HepG2 (cell line): Measurements from ENCODE around the gene FANCE. TPM values are rescaled to one million over a fixed set of nuclear protein-coding genes. Genes with fewer than 3 reads are reported as not detected.

Experiments
- ATAC-seq: fragments of 200-7000 bp; cut with Tn5 transposase; 3 replicates; pipeline ENCODE4 v1.9.1; 2020; ENCODE audit warnings: mild to moderate bottlenecking, moderate library complexity
- BruUV-seq: library from RNA; stranded (reverse); fragments of 400-500 nt; replicated peaks from 2 replicates; lab custom pipeline; 2021; lab: Mats Ljungman, UMichigan
- CTCF ChIA-PET: fragments of 300-600 bp; formaldehyde crosslinking; extraction: SDS; loops from one replicate; lab custom pipeline; 2021; ENCODE audit warnings: low total read pairs, inconsistent platforms, low intra/inter-chr PET ratio; lab: Yijun Ruan, JAX
- POLR2A ChIA-PET: fragments of 350-600 bp; sonication (Branson Sonifier 250); formaldehyde crosslinking; loops from one replicate; lab custom pipeline; 2020; ENCODE audit warnings: antibody characterized with exemption, inconsistent platforms; lab: Yijun Ruan, JAX
- DNase-seq: peaks from one replicate; pipeline ENCODE4 v3.0.0-alpha.2; 2015; ENCODE audit warnings: low spot score
- FAIRE-seq: peaks from 3 replicates; lab custom pipeline; 2011; peaks lifted over from hg19 to GRCh38; lab: Jason Lieb, UNC
- H2AFZ ChIP-seq: one replicate; pipeline ENCODE4 v1.6.1; 2011; ENCODE audit warnings: low read length, inconsistent platforms
- H3K27ac ChIP-seq: fragments of 300-600 bp; 3 replicates; pipeline ENCODE4 v1.8.0; 2011; ENCODE audit warnings: mixed run types, mild to moderate bottlenecking, mixed read lengths, low read length, inconsistent platforms; ENCODE audit not compliant: insufficient read depth; ENCODE audit errors: extremely low read length
- H3K27me3 ChIP-seq, 2 experiments: fragments of 200-600 bp in 1 of 2; 2 replicates in 1 of 2; 3 replicates in 1 of 2; pipeline versions ENCODE4 v1.6.0 to v1.8.0; 2011; ENCODE audit warnings: low read length in 2 of 2, mild to moderate bottlenecking in 2 of 2, moderate library complexity in 2 of 2, inconsistent platforms in 1 of 2; ENCODE audit not compliant: insufficient read depth in 2 of 2, control insufficient read depth in 1 of 2
- H3K36me3 ChIP-seq, 2 experiments: fragments of 200-600 bp in 1 of 2; replicated peaks in 1 of 2; 2 replicates in 1 of 2; 3 replicates in 1 of 2; pipeline versions ENCODE4 v1.5.1 to v1.8.0; 2011; ENCODE audit warnings: low read length in 2 of 2, inconsistent platforms in 1 of 2; ENCODE audit not compliant: insufficient read depth in 2 of 2, control insufficient read depth in 1 of 2
- H3K4me1 ChIP-seq: 2 replicates; pipeline ENCODE4 v1.5.1; 2012; ENCODE audit warnings: low read length, inconsistent platforms; ENCODE audit not compliant: insufficient read depth
- H3K4me2 ChIP-seq: 2 replicates; pipeline ENCODE4 v1.6.0; 2011; ENCODE audit warnings: low read depth, low read length, inconsistent platforms
- H3K4me3 ChIP-seq, 3 experiments: fragments of 200-600 bp in 1 of 3; sonication (generic), shearing (Covaris generic) in 1 of 3; replicated peaks in 1 of 3; 2 replicates each; pipeline ENCODE4 v1.5.1; 2011 to 2016; ENCODE audit warnings: low read length in 3 of 3, inconsistent platforms in 2 of 3, low read depth in 2 of 3, mild to moderate bottlenecking in 2 of 3, control low read depth in 1 of 3, mixed read lengths in 1 of 3; ENCODE audit not compliant: insufficient read depth in 1 of 3
- H3K79me2 ChIP-seq: one replicate; pipeline ENCODE4 v1.6.1; 2011; ENCODE audit warnings: low read length, inconsistent platforms; ENCODE audit not compliant: insufficient read depth
- H3K9ac ChIP-seq: 2 replicates; pipeline ENCODE4 v1.6.0; 2011; ENCODE audit warnings: mild to moderate bottlenecking, low read depth, low read length, inconsistent platforms; ENCODE audit not compliant: insufficient read depth
- H3K9me3 ChIP-seq: 2 replicates; pipeline ENCODE4 v1.5.1; 2012; ENCODE audit warnings: mild to moderate bottlenecking, low read length
- H4K20me1 ChIP-seq: 2 replicates; pipeline ENCODE4 v1.6.0; 2011; ENCODE audit warnings: inconsistent platforms, mild to moderate bottlenecking, low read length, moderate library complexity; ENCODE audit not compliant: insufficient read depth
- ATAD3A ChIP-seq: sonication (generic); formaldehyde crosslinking; IDR thresholded peaks from 2 replicates; pipeline ENCODE4 v1.4.0; 2020; ENCODE audit warnings: missing genetic modification reagents
- CBX1 ChIP-seq: IDR thresholded peaks from one replicate; pipeline ENCODE4 v1.6.1; 2016; ENCODE audit warnings: antibody characterized with exemption, low read depth
- ESRRA ChIP-seq: sonication (generic); formaldehyde crosslinking; IDR thresholded peaks from 2 replicates; pipeline ENCODE4 v1.5.1; 2020; ENCODE audit warnings: mild to moderate bottlenecking, low read depth, missing genetic modification reagents
- HHEX ChIP-seq: IDR thresholded peaks from 2 replicates; pipeline ENCODE4 v1.6.1; 2016; ENCODE audit warnings: control low read depth
- ISX ChIP-seq: sonication (generic); formaldehyde crosslinking; conservative IDR thresholded peaks from 2 replicates; pipeline ENCODE4 v1.5.0; 2020; ENCODE audit warnings: missing genetic modification reagents
- KDM2A ChIP-seq: sonication (generic); formaldehyde crosslinking; IDR thresholded peaks from 2 replicates; pipeline ENCODE4 v1.4.0; 2020; ENCODE audit warnings: low read depth, missing genetic modification reagents, borderline replicate concordance
- MEF2D ChIP-seq: sonication (generic); formaldehyde crosslinking; IDR thresholded peaks from 2 replicates; pipeline ENCODE4 v1.5.1; 2020; ENCODE audit warnings: mild to moderate bottlenecking, missing genetic modification reagents
- NR2F2 ChIP-seq: IDR thresholded peaks from 2 replicates; pipeline ENCODE4 v1.6.1; 2012; ENCODE audit warnings: low read depth, inconsistent platforms, borderline replicate concordance
- SALL2 ChIP-seq: sonication (generic); formaldehyde crosslinking; IDR thresholded peaks from 2 replicates; pipeline ENCODE4 v1.8.1; 2023; ENCODE audit warnings: mild to moderate bottlenecking, missing genetic modification reagents, inconsistent platforms
- TBX2 ChIP-seq: sonication (generic); formaldehyde crosslinking; IDR thresholded peaks from 2 replicates; pipeline ENCODE4 v1.5.0; 2020; ENCODE audit warnings: missing genetic modification reagents, mild to moderate bottlenecking, borderline replicate concordance
- ZNF253 ChIP-seq: sonication (generic); formaldehyde crosslinking; IDR thresholded peaks from 2 replicates; pipeline ENCODE4 v1.8.0; 2022; ENCODE audit warnings: mild to moderate bottlenecking, missing genetic modification reagents, borderline replicate concordance
- ZNF549 ChIP-seq: sonication (generic); formaldehyde crosslinking; IDR thresholded peaks from 2 replicates; pipeline ENCODE4 v1.5.0; 2020; ENCODE audit warnings: missing genetic modification reagents
- ZSCAN29 ChIP-seq: sonication (generic); formaldehyde crosslinking; conservative IDR thresholded peaks from 2 replicates; pipeline ENCODE4 v1.4.0; 2020; ENCODE audit warnings: mild to moderate bottlenecking, missing genetic modification reagents
- WGBS: methylation state at CpG from one replicate; pipeline ENCODE4 v1.1.6; 2017; ENCODE audit warnings: low lambda C conversion rate; 5-methylcytosine and 5-hydroxymethylcytosine counted together
- in situ Hi-C: cut with HindIII; loops from 2 replicates; pipeline ENCODE4 v1.10.0; 2017; ENCODE audit warnings: low pct_unique_long_range_greater_than_20kb; ENCODE audit not compliant: extremely low pct_ligation_motif_present
- intact Hi-C: fragments of 100-400 bp; cut with micrococcal nuclease; formaldehyde crosslinking; loops from one replicate; pipeline ENCODE4 v1.10.0; 2022; ENCODE audit not compliant: unreplicated experiment
- polyA plus RNA-seq, 8 experiments: library from polyadenylated mRNA; depleted of rRNA in 3 of 8; stranded (reverse) in 7 of 8; unstranded in 1 of 8; fragments of >200 nt; fragmentation: Illumina TruSeq in 4 of 8; extraction: Trizol in 4 of 8; gene quantifications; 2 replicates each; pipeline versions ENCODE4 v1.2.1 to v1.2.3, GENCODE V29; 2011 to 2016; ENCODE audit warnings: low read depth in 4 of 8, missing spikeins in 1 of 8, mixed read lengths in 1 of 8; ENCODE audit not compliant: insufficient read depth in 1 of 8
- total RNA-seq, 5 experiments: library from RNA; depleted of rRNA; stranded (reverse); fragments of >200 nt; fragmentation: Illumina TruSeq; extraction: Trizol; gene quantifications; 2 replicates each; pipeline ENCODE4 v1.2.3, GENCODE V29; 2016; ENCODE audit warnings: low read depth in 1 of 5
- TF ChIP-seq, protein P1 (sequence below): sonication (generic); formaldehyde crosslinking; IDR thresholded peaks from 2 replicates; pipeline ENCODE4 v1.5.0; 2020; ENCODE audit warnings: missing genetic modification reagents, mild to moderate bottlenecking, borderline replicate concordance
- TF ChIP-seq, protein P2 (sequence below): sonication (generic); formaldehyde crosslinking; IDR thresholded peaks from 2 replicates; pipeline ENCODE4 v1.5.1; 2020; ENCODE audit warnings: mild to moderate bottlenecking, missing genetic modification reagents
- TF ChIP-seq, protein P3 (sequence below): IDR thresholded peaks from 2 replicates; pipeline ENCODE4 v1.6.1; 2012; ENCODE audit warnings: low read depth, low read length, improper control_type of control experiment

The FANCE gene
- total and polyA plus RNA-seq, 2 of the 13 experiments (the other 11 are each of a cell fraction or from before 2014, with no cell fraction given): 7.1 to 11.2 TPM

DNA sequence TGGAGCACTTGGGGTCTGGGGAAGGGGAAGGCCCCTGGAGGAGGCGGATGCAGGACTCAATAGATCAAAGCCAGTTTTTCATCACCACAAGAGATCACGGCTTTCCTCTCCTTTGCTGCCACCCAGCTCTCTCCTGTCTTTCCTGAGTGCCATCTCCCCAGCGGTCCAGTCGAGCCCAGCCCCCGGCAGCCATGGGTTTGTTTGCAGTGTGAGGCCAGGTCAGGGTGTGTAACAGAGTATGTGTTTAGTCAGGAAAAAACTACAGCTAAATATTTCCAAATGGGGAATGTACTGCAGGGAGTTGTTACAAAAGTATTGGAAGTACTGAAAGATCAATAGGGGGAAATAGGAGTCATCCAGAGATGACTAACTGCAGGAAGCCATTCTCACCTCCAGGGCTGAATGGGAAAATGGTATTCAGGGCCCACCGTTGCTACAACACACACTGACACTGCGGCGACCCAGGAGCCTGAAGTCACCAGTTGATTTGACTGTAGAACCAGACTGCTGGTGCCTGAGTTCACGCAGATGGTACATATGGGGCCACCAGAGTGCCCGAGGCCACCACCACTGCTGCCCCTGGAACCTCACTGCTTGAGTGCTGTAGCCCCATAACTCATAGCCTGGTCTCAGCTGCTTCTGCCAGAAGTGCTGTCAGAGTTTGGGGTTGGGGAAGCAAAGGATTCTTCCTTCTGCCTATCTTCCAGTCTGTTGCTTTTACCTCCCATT, 23.6 kb upstream of the FANCE start:
- ATAC-seq (peak; percentile 92), FAIRE-seq (peak; percentile 64), DNase-seq (peak; percentile 82)
- Histone ChIP-seq H3K9me3 (peaks cover 9% of the 10 kb centered on the region), H3K4me1 (peaks cover 33% of the 10 kb centered on the region), H4K20me1 (no peaks in the 10 kb centered on the region), H3K79me2 (no peaks in the 10 kb centered on the region), H2AFZ (no peak overlapping the region), H3K36me3 (peaks cover 0 to 10% of the 10 kb centered on the region in 2 experiments; a peak in 2 of 5 replicates), H3K4me3 (peak overlapping the region in 1 of 3 experiments; percentile 25; a peak in 2 of 6 replicates), H3K27ac (peak overlapping the region; percentile 37), H3K4me2 (peak overlapping the region; percentile 58), H3K9ac (peak overlapping the region; percentile 38; the same call in 1 of the 2 replicates), H3K27me3 (no peaks in the 10 kb centered on the region)
- 11% methylated on average over 7 of the region's 10 CpGs for WGBS
- POLR2A ChIA-PET: interaction anchor here (0.7 to 2.3 kb wide), 7 partner anchors 9 to 86 kb away, joined by 3 to 13 read pairs (median 4); partner anchors contain the start of genes FANCE and PPARD
- no TSS peak for BruUV-seq
- intact Hi-C loops: no loop called here
- in situ Hi-C loops: no loop called here
- CTCF ChIA-PET: interaction anchor here (0.8 kb wide), 1 partner anchor 13 kb away, joined by 3 read pairs; no protein-coding TSS in a partner anchor
- TF ChIP-seq, protein P1, sequence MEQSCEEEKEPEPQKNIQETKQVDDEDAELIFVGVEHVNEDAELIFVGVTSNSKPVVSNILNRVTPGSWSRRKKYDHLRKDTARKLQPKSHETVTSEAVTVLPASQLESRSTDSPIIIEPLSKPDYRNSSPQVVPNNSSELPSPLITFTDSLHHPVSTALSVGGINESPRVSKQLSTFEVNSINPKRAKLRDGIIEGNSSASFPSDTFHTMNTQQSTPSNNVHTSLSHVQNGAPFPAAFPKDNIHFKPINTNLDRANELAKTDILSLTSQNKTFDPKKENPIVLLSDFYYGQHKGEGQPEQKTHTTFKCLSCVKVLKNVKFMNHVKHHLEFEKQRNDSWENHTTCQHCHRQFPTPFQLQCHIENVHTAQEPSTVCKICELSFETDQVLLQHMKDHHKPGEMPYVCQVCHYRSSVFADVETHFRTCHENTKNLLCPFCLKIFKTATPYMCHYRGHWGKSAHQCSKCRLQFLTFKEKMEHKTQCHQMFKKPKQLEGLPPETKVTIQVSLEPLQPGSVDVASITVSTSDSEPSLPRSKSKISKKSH (CRISPR knock-in tag): peak; percentile 40; the same call in 1 of the 2 replicates
- TF ChIP-seq ATAD3A (CRISPR knock-in tag) (no peak), SALL2 (no peak), ZSCAN29 (CRISPR knock-in tag) (peak; percentile 54; the same call in 1 of the 2 replicates), MEF2D (CRISPR knock-in tag) (peak; percentile 66; the same call in 1 of the 2 replicates), ZNF549 (CRISPR knock-in tag) (no peak), HHEX (CRISPR knock-in tag) (peak; percentile 76; the same call in 1 of the 2 replicates), ISX (CRISPR knock-in tag) (no peak), TBX2 (CRISPR knock-in tag) (peak; percentile 81), KDM2A (CRISPR knock-in tag) (peak; percentile 39; the same call in 1 of the 2 replicates), ESRRA (CRISPR knock-in tag) (no peak), CBX1 (no peak), NR2F2 (peak; percentile 70), ZNF253 (CRISPR knock-in tag) (no peak)
- TF ChIP-seq, protein P2, sequence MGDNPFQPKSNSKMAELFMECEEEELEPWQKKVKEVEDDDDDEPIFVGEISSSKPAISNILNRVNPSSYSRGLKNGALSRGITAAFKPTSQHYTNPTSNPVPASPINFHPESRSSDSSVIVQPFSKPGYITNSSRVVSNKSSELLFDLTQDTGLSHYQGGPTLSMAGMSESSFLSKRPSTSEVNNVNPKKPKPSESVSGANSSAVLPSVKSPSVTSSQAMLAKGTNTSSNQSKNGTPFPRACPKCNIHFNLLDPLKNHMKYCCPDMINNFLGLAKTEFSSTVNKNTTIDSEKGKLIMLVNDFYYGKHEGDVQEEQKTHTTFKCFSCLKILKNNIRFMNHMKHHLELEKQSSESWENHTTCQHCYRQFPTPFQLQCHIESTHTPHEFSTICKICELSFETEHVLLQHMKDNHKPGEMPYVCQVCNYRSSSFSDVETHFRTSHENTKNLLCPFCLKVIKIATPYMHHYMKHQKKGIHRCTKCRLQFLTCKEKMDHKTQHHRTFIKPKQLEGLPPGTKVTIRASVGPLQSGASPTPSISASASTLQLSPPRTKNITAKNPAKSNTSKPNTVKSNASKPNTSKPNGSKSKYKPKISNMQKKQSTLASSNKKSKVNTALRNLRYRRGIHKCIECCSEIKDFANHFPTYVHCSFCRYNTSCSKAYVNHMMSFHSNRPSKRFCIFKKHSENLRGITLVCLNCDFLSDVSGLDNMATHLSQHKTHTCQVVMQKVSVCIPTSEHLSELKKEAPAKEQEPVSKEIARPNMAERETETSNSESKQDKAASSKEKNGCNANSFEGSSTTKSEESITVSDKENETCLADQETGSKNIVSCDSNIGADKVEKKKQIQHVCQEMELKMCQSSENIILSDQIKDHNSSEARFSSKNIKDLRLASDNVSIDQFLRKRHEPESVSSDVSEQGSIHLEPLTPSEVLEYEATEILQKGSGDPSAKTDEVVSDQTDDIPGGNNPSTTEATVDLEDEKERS (CRISPR knock-in tag): 0 out of 2 replicates have a peak, but pooled peaks have one; percentile 31
- TF ChIP-seq, protein P3, sequence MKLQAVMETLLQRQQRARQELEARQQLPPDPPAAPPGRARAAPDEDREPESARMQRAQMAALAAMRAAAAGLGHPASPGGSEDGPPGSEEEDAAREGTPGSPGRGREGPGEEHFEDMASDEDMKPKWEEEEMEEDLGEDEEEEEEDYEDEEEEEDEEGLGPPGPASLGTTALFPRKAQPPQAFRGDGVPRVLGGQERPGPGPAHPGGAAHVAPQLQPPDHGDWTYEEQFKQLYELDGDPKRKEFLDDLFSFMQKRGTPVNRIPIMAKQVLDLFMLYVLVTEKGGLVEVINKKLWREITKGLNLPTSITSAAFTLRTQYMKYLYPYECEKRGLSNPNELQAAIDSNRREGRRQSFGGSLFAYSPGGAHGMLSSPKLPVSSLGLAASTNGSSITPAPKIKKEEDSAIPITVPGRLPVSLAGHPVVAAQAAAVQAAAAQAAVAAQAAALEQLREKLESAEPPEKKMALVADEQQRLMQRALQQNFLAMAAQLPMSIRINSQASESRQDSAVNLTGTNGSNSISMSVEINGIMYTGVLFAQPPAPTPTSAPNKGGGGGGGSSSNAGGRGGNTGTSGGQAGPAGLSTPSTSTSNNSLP: peak; percentile 88
